Testis (tissue), 2 donors: ENCODE data around the gene C1orf210.

ENCODE experiments used
- CTCF ChIP-seq, 3 experiments: fragments of 450-650 bp in 2 of 3; fragments of 200-600 bp in 1 of 3; sonication (generic) in 1 of 3; IDR thresholded peaks; one replicate each; pipeline ENCODE4 v1.5.1; 2016 to 2019; ENCODE audit warnings: antibody characterized with exemption in 3 of 3, mild to moderate bottlenecking in 2 of 3, moderate library complexity in 1 of 3
- POLR2A ChIP-seq: fragments of 450-650 bp; IDR thresholded peaks from one replicate; pipeline ENCODE4 v1.6.1; 2017; ENCODE audit warnings: antibody characterized with exemption, mild to moderate bottlenecking, moderate library complexity

- TF ChIP-seq POLR2A (no peak), CTCF (IDR thresholded peaks at IDR 0.05) (no peak)
Observed at GRCh38 chr1:43250351-43250761, 35.0 kb downstream of the C1orf210 start.
